GM12878 (cell line): ENCODE results near the gene NOL8. TPM values are rescaled to one million over a fixed set of nuclear protein-coding genes. Genes with fewer than 3 reads are reported as not detected.
A peak's percentile ranks its signal among the peaks of the same experiment; 100 is the strongest.

ENCODE experiments used
- BCL11A ChIP-seq: IDR thresholded peaks from 2 replicates; pipeline ENCODE4 v1.6.1; 2011; ENCODE audit warnings: low read depth, low read length
- CEBPZ ChIP-seq: fragments of 150-350 bp; IDR thresholded peaks from 2 replicates; pipeline ENCODE4 v1.6.1; 2016; ENCODE audit warnings: low read depth, low read length
- CHD4 ChIP-seq: fragments of 200-600 bp; sonication (generic); IDR thresholded peaks from 2 replicates; pipeline ENCODE4 v1.6.1; 2016; ENCODE audit warnings: mild to moderate bottlenecking
- CTCF ChIP-seq, 3 experiments: IDR thresholded peaks in 2 of 3; conservative IDR thresholded peaks in 1 of 3; 2 replicates each; pipeline ENCODE4 v1.5.1; 2011; ENCODE audit warnings: low read depth in 3 of 3, low read length in 3 of 3, mild to moderate bottlenecking in 3 of 3, control low read depth in 2 of 3, moderate library complexity in 2 of 3, inconsistent platforms in 1 of 3, mixed read lengths in 1 of 3; ENCODE audit not compliant: control insufficient read depth in 2 of 3, insufficient read depth in 1 of 3; ENCODE audit errors: extremely low read depth in 1 of 3
- EZH2 ChIP-seq: IDR thresholded peaks from 2 replicates; pipeline ENCODE4 v1.6.1; 2012; ENCODE audit warnings: low read depth, mild to moderate bottlenecking, control low read depth, inconsistent platforms, low read length, borderline replicate concordance; ENCODE audit not compliant: control insufficient read depth
- FOXM1 ChIP-seq: IDR thresholded peaks from 2 replicates; pipeline ENCODE4 v1.6.1; 2012; ENCODE audit warnings: low read depth, mild to moderate bottlenecking, inconsistent platforms, low read length, moderate library complexity
- GATAD2B ChIP-seq: fragments of 450-650 bp; conservative IDR thresholded peaks from 2 replicates; pipeline ENCODE4 v1.6.1; 2017; ENCODE audit warnings: low read depth, mild to moderate bottlenecking, moderate library complexity
- HDAC2 ChIP-seq: fragments of 200-600 bp; sonication (generic); IDR thresholded peaks from 2 replicates; pipeline ENCODE4 v1.6.1; 2017
- HDGF ChIP-seq: fragments of 450-650 bp; IDR thresholded peaks from 2 replicates; pipeline ENCODE4 v1.6.1; 2016; ENCODE audit warnings: antibody characterized with exemption
- KDM1A ChIP-seq: fragments of 200-600 bp; sonication (generic); IDR thresholded peaks from 2 replicates; pipeline ENCODE4 v1.6.1; 2016; ENCODE audit warnings: borderline replicate concordance
- KLF5 ChIP-seq: fragments of 450-650 bp; IDR thresholded peaks from 2 replicates; pipeline ENCODE4 v1.6.1; 2014; ENCODE audit warnings: mild to moderate bottlenecking; ENCODE audit not compliant: partially characterized antibody
- NKRF ChIP-seq: fragments of 450-650 bp; conservative IDR thresholded peaks from 2 replicates; pipeline ENCODE4 v1.6.1; 2017; ENCODE audit warnings: mild to moderate bottlenecking, moderate library complexity
- NR2C2 ChIP-seq: IDR thresholded peaks from 2 replicates; pipeline ENCODE4 v1.6.1; 2011; ENCODE audit warnings: borderline replicate concordance, low read depth; ENCODE audit not compliant: control insufficient read depth, insufficient read length
- PAX8 ChIP-seq: fragments of 450-650 bp; IDR thresholded peaks from 2 replicates; pipeline ENCODE4 v1.6.1; 2017; ENCODE audit warnings: mild to moderate bottlenecking, moderate library complexity
- POLR2AphosphoS5 ChIP-seq: IDR thresholded peaks from 2 replicates; pipeline ENCODE4 v1.6.1; 2011; ENCODE audit warnings: mild to moderate bottlenecking, low read length, inconsistent platforms
- RAD21 ChIP-seq: IDR thresholded peaks from 2 replicates; pipeline ENCODE4 v1.6.1; 2011; ENCODE audit warnings: mild to moderate bottlenecking, low read depth, low read length, moderate library complexity; ENCODE audit not compliant: insufficient read depth
- RBBP5 ChIP-seq: fragments of 200-600 bp; sonication (generic); conservative IDR thresholded peaks from 2 replicates; pipeline ENCODE4 v1.6.1; 2016
- SMC3 ChIP-seq: IDR thresholded peaks from 2 replicates; pipeline ENCODE4 v1.6.1; 2011; ENCODE audit warnings: low read length, improper control_type of control experiment, borderline replicate concordance
- SP1 ChIP-seq: IDR thresholded peaks from one replicate; pipeline ENCODE4 v1.6.1; 2011; ENCODE audit warnings: low read depth, low read length
- SRF ChIP-seq, 2 experiments: IDR thresholded peaks; 2 replicates each; pipeline ENCODE4 v1.6.1; 2011; ENCODE audit warnings: low read depth in 2 of 2, low read length in 2 of 2, mild to moderate bottlenecking in 1 of 2, moderate library complexity in 1 of 2
- TCF7 ChIP-seq: IDR thresholded peaks from 2 replicates; pipeline ENCODE4 v1.6.1; 2014; ENCODE audit warnings: antibody characterized with exemption, borderline replicate concordance
- ZNF24 ChIP-seq: fragments of 450-650 bp; IDR thresholded peaks from 2 replicates; pipeline ENCODE4 v1.6.1; 2017; ENCODE audit warnings: antibody characterized with exemption, mild to moderate bottlenecking
- ZNF622 ChIP-seq: fragments of 450-650 bp; IDR thresholded peaks from 2 replicates; pipeline ENCODE4 v1.6.1; 2017; ENCODE audit warnings: mild to moderate bottlenecking, inconsistent platforms
- polyA plus RNA-seq, 11 experiments: library from polyadenylated mRNA; depleted of rRNA in 4 of 11; unstranded in 6 of 11; stranded (reverse) in 5 of 11; fragments of >200 nt; fragmentation: Nextera tagmentation in 4 of 11; fragmentation: Illumina TruSeq in 1 of 11; extraction: Ambion mirVana in 4 of 11; extraction: Trizol in 1 of 11; gene quantifications; 1 replicate in 1 of 11; 2 replicates in 10 of 11; pipeline versions ENCODE4 v1.2.1 to v1.2.3, GENCODE V29; 2011 to 2016; ENCODE audit warnings: inconsistent platforms in 2 of 11, missing spikeins in 2 of 11, low read depth in 1 of 11
- total RNA-seq, 4 experiments: library from RNA; depleted of rRNA in 3 of 4; stranded (reverse); fragments of >200 nt in 3 of 4; fragmentation: Illumina TruSeq in 1 of 4; extraction: Trizol in 1 of 4; gene quantifications; 2 replicates each; pipeline versions ENCODE4 v1.2.1 to v1.2.3, GENCODE V29; 2013 to 2021

NOL8 gene
- total and polyA plus RNA-seq, 10 of the 15 experiments (the other 5 are each of a cell fraction or from before 2014, with no cell fraction given), result 33.6 to 58.6 (median 49.2) TPM

GRCh38 chr9:92325269-92325990, at the start of gene NOL8, which contains the start of gene CENPP (continued):
- TF ChIP-seq RAD21 (no peak), CTCF (IDR thresholded peaks at IDR 0.05 in 2 of 3, conservative IDR thresholded peaks at IDR 0.05 in 1 of 3; ENCODE audit: control insufficient read depth in 2 of 3, extremely low read depth in 1 of 3, insufficient read depth in 1 of 3, low read depth in 3 of 3, low read length in 3 of 3) (no peak), HDGF (peak; percentile 23; the same call in 1 of the 2 replicates), PAX8 (peak; percentile 6; the same call in 1 of the 2 replicates), EZH2 (no peak), POLR2AphosphoS5 (peak; percentile 95), SP1 (peak; percentile 85), FOXM1 (0 out of 2 replicates have a peak, but pooled peaks have one; percentile 77), HDAC2 (0 out of 2 replicates have a peak, but pooled peaks have one; percentile 81), RBBP5 (no peak), KDM1A (no peak), CHD4 (no peak), NKRF (no peak; the same call in none of the 2 replicates), NR2C2 (no peak), CEBPZ (no peak), TCF7 (peak; percentile 17; the same call in 1 of the 2 replicates), SMC3 (no peak), KLF5 (peak; percentile 100), SRF (IDR thresholded peaks at IDR 0.05; ENCODE audit: low read depth in 2 of 2, low read length in 2 of 2) (0 out of 4 replicates have a peak, but pooled peaks of 1 of the 2 experiments have one; percentile 55), GATAD2B (peak; percentile 84), BCL11A (no peak), ZNF24 (0 out of 2 replicates have a peak, but pooled peaks have one; percentile 49), ZNF622 (no peak)
